MM.1S (cell line): ENCODE results near the gene SRPK2.

Experiments used
- EZH2 ChIP-seq: fragments of 300-600 bp; sonication (generic); optimal IDR thresholded peaks from 2 replicates; pipeline ENCODE3; 2017; ENCODE audit warnings: low read depth, mild to moderate bottlenecking, antibody characterized with exemption, low read length, mixed read lengths
- EZH2phosphoT487 ChIP-seq: fragments of 300-600 bp; sonication (generic); IDR thresholded peaks from 2 replicates; pipeline ENCODE4 v1.6.1; 2018; ENCODE audit warnings: antibody characterized with exemption, low read length
- TF ChIP-seq, protein P1 (sequence below): fragments of 300-600 bp; sonication (generic); IDR thresholded peaks from 2 replicates; pipeline ENCODE4 v1.5.1; 2016; ENCODE audit warnings: antibody characterized with exemption, low read length, mixed read lengths

- TF ChIP-seq, protein P1, sequence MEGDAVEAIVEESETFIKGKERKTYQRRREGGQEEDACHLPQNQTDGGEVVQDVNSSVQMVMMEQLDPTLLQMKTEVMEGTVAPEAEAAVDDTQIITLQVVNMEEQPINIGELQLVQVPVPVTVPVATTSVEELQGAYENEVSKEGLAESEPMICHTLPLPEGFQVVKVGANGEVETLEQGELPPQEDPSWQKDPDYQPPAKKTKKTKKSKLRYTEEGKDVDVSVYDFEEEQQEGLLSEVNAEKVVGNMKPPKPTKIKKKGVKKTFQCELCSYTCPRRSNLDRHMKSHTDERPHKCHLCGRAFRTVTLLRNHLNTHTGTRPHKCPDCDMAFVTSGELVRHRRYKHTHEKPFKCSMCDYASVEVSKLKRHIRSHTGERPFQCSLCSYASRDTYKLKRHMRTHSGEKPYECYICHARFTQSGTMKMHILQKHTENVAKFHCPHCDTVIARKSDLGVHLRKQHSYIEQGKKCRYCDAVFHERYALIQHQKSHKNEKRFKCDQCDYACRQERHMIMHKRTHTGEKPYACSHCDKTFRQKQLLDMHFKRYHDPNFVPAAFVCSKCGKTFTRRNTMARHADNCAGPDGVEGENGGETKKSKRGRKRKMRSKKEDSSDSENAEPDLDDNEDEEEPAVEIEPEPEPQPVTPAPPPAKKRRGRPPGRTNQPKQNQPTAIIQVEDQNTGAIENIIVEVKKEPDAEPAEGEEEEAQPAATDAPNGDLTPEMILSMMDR, result no peak
- TF ChIP-seq EZH2phosphoT487, result no peak
- TF ChIP-seq EZH2, result no peak
Measured at GRCh38 chr7:105132835-105133234, 255.9 kb downstream of the SRPK2 start.
